ENCODE data around the gene SLU7. TPM values are rescaled to one million over a fixed set of nuclear protein-coding genes. Genes with fewer than 3 reads are reported as not detected.

Gene SLU7
- total RNA-seq, 6 donors from 2014 or later = 26.7 to 115 (median 60.7) TPM

GRCh38 chr5:160367261-160367660 lies 51.6 kb downstream of the SLU7 start:
- WGBS, 2 donors = 73 to 87% methylated on average over 2 of the region's 2 CpGs
- no peak overlapping the region for H3K4me3 ChIP-seq

GRCh38 chr5:160366230-160366629 lies 52.7 kb downstream of the SLU7 start:
- DNase-seq = no peak
- no peak overlapping the region for H3K4me3 ChIP-seq
- 90 to 93% methylated on average over 2 of the region's 2 CpGs for WGBS, 2 donors

More at GRCh38 chr5:160367261-160367660, 51.6 kb downstream of the SLU7 start:
- Histone ChIP-seq H3K4me1 (peaks cover 0 to 25% (median 8%) of the 10 kb centered on the region in 4 donors), H3K9me3 (no peaks in the 10 kb centered on the region), H3K27ac (no peak overlapping the region), H3K27me3 (no peaks in the 10 kb centered on the region), H3K36me3 (no peaks in the 10 kb centered on the region)
- DNase-seq = no peak
- TF ChIP-seq CTCF (IDR thresholded peaks at IDR 0.05) (no peak), EP300 (IDR thresholded peaks at IDR 0.05) (no peak)
- ATAC-seq (ENCODE audit: low FRiP score in 2 of 2) = no peak

GRCh38 chr5:160363660-160364395 lies 55.1 kb downstream of the SLU7 start:
- DNase-seq (no peak), ATAC-seq (ENCODE audit: low FRiP score in 2 of 2) (peak in 1 of 2 donors; percentile 18)
- H3K27me3 ChIP-seq = no peaks in the 10 kb centered on the region
- H3K4me1 ChIP-seq = peaks cover 0 to 23% (median 14%) of the 10 kb centered on the region in 4 donors
- peak overlapping the region in 3 of 4 donors; percentile 5 to 51 (median 26) for H3K27ac ChIP-seq
- whole genome bisulfite sequencing, 2 donors = 74 to 78% methylated on average over 13 of the region's 13 CpGs
- no peak overlapping the region for H3K4me3 ChIP-seq
- no peaks in the 10 kb centered on the region for H3K36me3 ChIP-seq
- TF ChIP-seq EP300 (IDR thresholded peaks at IDR 0.05) (no peak), POLR2AphosphoS5 (IDR thresholded peaks at IDR 0.05) (no peak), CTCF (IDR thresholded peaks at IDR 0.05) (no peak), POLR2A (IDR thresholded peaks at IDR 0.05) (no peak)
- H3K9me3 ChIP-seq = no peaks in the 10 kb centered on the region

More at GRCh38 chr5:160366230-160366629, 52.7 kb downstream of the SLU7 start:
- Histone ChIP-seq H3K27ac (no peak overlapping the region), H3K9me3 (no peaks in the 10 kb centered on the region), H3K4me1 (peaks cover 0 to 25% (median 8%) of the 10 kb centered on the region in 4 donors), H3K36me3 (no peaks in the 10 kb centered on the region), H3K27me3 (no peaks in the 10 kb centered on the region)
- TF ChIP-seq POLR2AphosphoS5 (IDR thresholded peaks at IDR 0.05) (no peak), CTCF (IDR thresholded peaks at IDR 0.05) (no peak), POLR2A (IDR thresholded peaks at IDR 0.05) (no peak), EP300 (IDR thresholded peaks at IDR 0.05) (no peak)
- ATAC-seq (ENCODE audit: low FRiP score in 2 of 2) = no peak

GRCh38 chr5:160363211-160363610 lies 55.7 kb downstream of the SLU7 start:
- ATAC-seq (ENCODE audit: low FRiP score in 2 of 2) = peak in 1 of 2 donors; percentile 16
- peak overlapping the region in 3 of 4 donors; percentile 5 to 51 (median 26) for H3K27ac ChIP-seq
- H3K27me3 ChIP-seq = no peaks in the 10 kb centered on the region
- TF ChIP-seq EP300 (IDR thresholded peaks at IDR 0.05) (no peak), POLR2AphosphoS5 (IDR thresholded peaks at IDR 0.05) (no peak), CTCF (IDR thresholded peaks at IDR 0.05) (no peak), POLR2A (IDR thresholded peaks at IDR 0.05) (no peak)
- no peak for DNase-seq
- no peaks in the 10 kb centered on the region for H3K36me3 ChIP-seq
- H3K9me3 ChIP-seq = no peaks in the 10 kb centered on the region
- peaks cover 0 to 23% (median 14%) of the 10 kb centered on the region in 4 donors for H3K4me1 ChIP-seq
- 22 to 33% methylated on average over 3 of the region's 3 CpGs for WGBS, 2 donors
- H3K4me3 ChIP-seq = no peak overlapping the region
